GM13976 (cell line): ENCODE data around the gene SLC6A8.

ENCODE experiments used
- DNase-seq: peaks from one replicate; pipeline ENCODE4 v3.0.0; 2012; ENCODE audit warnings: low spot score
- CTCF ChIP-seq: IDR thresholded peaks from 2 replicates; pipeline ENCODE4 v1.5.1; 2012; ENCODE audit warnings: borderline replicate concordance, mild to moderate bottlenecking; ENCODE audit not compliant: insufficient read depth; ENCODE audit errors: extremely low read depth, missing control alignments, control extremely low read depth
- in situ Hi-C: fragments of 300-500 bp; cut with MboI; formaldehyde crosslinking; loops from one replicate; pipeline ENCODE4 v1.12.0; 2022; ENCODE audit warnings: low sequenced_read_pairs, mixed read lengths, inconsistent platforms; ENCODE audit not compliant: unreplicated experiment

SLC6A8 gene

GRCh38 chrX:153731117-153731844 lies 43.6 kb downstream of the SLC6A8 start:
- DNase-seq = no peak
- no peak for TF ChIP-seq CTCF
- in situ Hi-C loops = no loop called here

- in situ Hi-C loops = no loop called here
- DNase-seq = no peak
- TF ChIP-seq CTCF = no peak
Measured at GRCh38 chrX:153731845-153732215, 44.1 kb downstream of the SLC6A8 start.

DNA sequence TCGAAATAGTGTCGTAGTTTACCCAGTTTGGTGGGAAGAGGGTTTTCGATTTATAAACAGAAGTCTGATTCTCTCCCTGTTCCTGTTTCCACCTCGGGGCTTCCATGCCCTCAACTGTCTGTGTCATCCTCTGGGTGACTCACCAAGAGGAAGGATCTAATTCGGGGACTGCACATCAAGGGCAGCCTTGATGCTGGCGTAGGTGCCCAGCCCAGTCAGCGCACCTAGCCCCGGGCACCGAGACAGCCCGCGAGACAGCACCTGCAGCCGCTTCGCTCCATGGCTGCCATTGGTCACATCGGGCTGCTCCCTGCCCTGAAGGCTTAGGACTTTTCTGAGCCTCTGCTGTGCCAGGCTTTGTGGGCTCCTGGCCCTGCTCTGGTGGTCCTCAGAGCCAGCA lies 44.7 kb downstream of the SLC6A8 start:
- no peak for TF ChIP-seq CTCF
- no peak for DNase-seq
- in situ Hi-C loops = no loop called here

GRCh38 chrX:153733651-153734240 lies 46.0 kb downstream of the SLC6A8 start:
- in situ Hi-C loops = no loop called here
- TF ChIP-seq CTCF = no peak
- no peak for DNase-seq

- DNase-seq = no peak
- no peak for TF ChIP-seq CTCF
- in situ Hi-C loops = no loop called here
Measured at GRCh38 chrX:153734871-153735270, 47.1 kb downstream of the SLC6A8 start.

- no peak for TF ChIP-seq CTCF
- no peak for DNase-seq
- in situ Hi-C loops = no loop called here
Measured at GRCh38 chrX:153735274-153735673, 47.5 kb downstream of the SLC6A8 start.
